GM18873 (cell line): ENCODE measurements around the gene MCUB.

Experiments
- ATAC-seq: cut with Tn5 transposase; IDR thresholded peaks from one replicate; pipeline ENCODE4 v1.9.1; 2021; ENCODE audit warnings: mild to moderate bottlenecking, moderate library complexity, moderate number of reproducible peaks; ENCODE audit not compliant: unreplicated experiment, low FRiP score

MCUB gene

GRCh38 chr4:109719604-109720003 lies 159.6 kb downstream of the MCUB start:
- no peak for ATAC-seq

GRCh38 chr4:109721033-109721432 lies 161.0 kb downstream of the MCUB start:
- no peak for ATAC-seq

- no peak for ATAC-seq
Measured at GRCh38 chr4:109722357-109722756, 162.3 kb downstream of the MCUB start.

- no peak for ATAC-seq
Measured at GRCh38 chr4:109723110-109723509, 163.1 kb downstream of the MCUB start.

- no peak for ATAC-seq
Measured at GRCh38 chr4:109728385-109728784, 168.3 kb downstream of the MCUB start.

GRCh38 chr4:109729117-109729717 lies 169.2 kb downstream of the MCUB start:
- peak; percentile 26 for ATAC-seq

- ATAC-seq: peak; percentile 68
Measured at GRCh38 chr4:109729718-109730618, 169.9 kb downstream of the MCUB start, which contains the start of gene PLA2G12A. PLA2G12A (minus strand) TSS chr4:109730070; CDS start chr4:109729809, 261 bp downstream.

GRCh38 chr4:109730619-109731545 lies 170.8 kb downstream of the MCUB start:
- no peak for ATAC-seq

- ATAC-seq: no peak
Measured at GRCh38 chr4:109733728-109734127, 173.7 kb downstream of the MCUB start.

- no peak for ATAC-seq
Measured at GRCh38 chr4:109735566-109736365, 175.7 kb downstream of the MCUB start.
